A673 (cell line): ENCODE data around the gene RNFT2. TPM values are rescaled to one million over a fixed set of nuclear protein-coding genes. Genes with fewer than 3 reads are reported as not detected.

Experiments used
- BruUV-seq: library from RNA; stranded (reverse); fragments of 400-500 nt; replicated peaks from 2 replicates; lab custom pipeline; 2021; lab: Mats Ljungman, UMichigan
- CTCF ChIA-PET: fragments of 300-600 bp; sonication (Branson Sonifier 250); formaldehyde crosslinking; loops from one replicate; lab custom pipeline; 2022; ENCODE audit warnings: antibody characterized with exemption; lab: Charles Lee
- POLR2A ChIA-PET: fragments of 300-600 bp; sonication (Branson Sonifier 250); formaldehyde crosslinking; loops from one replicate; lab custom pipeline; 2022; ENCODE audit warnings: antibody characterized with exemption; ENCODE audit not compliant: low non-redundant PET; lab: Charles Lee
- DNase-seq: peaks from one replicate; pipeline ENCODE4 v3.0.0-alpha.2; 2015; ENCODE audit warnings: low spot score
- H3K27ac ChIP-seq: fragments of 200-600 bp; sonication (generic); 2 replicates; pipeline ENCODE4 v1.5.1; 2016; ENCODE audit warnings: mixed run types, low read depth, mild to moderate bottlenecking, mixed read lengths, antibody characterized with exemption, low read length; ENCODE audit not compliant: poor library complexity, severe bottlenecking
- H3K27me3 ChIP-seq: fragments of 200-600 bp; sonication (generic); replicated peaks from 2 replicates; pipeline ENCODE4 v1.6.1; 2017; ENCODE audit warnings: mixed run types, low read depth, mild to moderate bottlenecking, mixed read lengths, antibody characterized with exemption, low read length; ENCODE audit not compliant: insufficient read depth, poor library complexity
- H3K36me3 ChIP-seq: fragments of 200-600 bp; sonication (generic); 2 replicates; pipeline ENCODE4 v1.6.1; 2016; ENCODE audit warnings: mixed run types, mild to moderate bottlenecking, mixed read lengths, antibody characterized with exemption, low read length; ENCODE audit not compliant: insufficient read depth, poor library complexity, severe bottlenecking
- H3K4me1 ChIP-seq: fragments of 200-600 bp; sonication (generic); 2 replicates; pipeline ENCODE4 v1.6.1; 2017; ENCODE audit warnings: mixed run types, mild to moderate bottlenecking, mixed read lengths, antibody characterized with exemption, low read length; ENCODE audit not compliant: insufficient read depth, poor library complexity, severe bottlenecking
- H3K4me3 ChIP-seq: fragments of 200-600 bp; sonication (generic); 2 replicates; pipeline ENCODE4 v1.5.1; 2016; ENCODE audit warnings: low read depth, mixed run types, mild to moderate bottlenecking, mixed read lengths, low read length; ENCODE audit not compliant: poor library complexity, severe bottlenecking
- H3K9me3 ChIP-seq: fragments of 200-600 bp; sonication (generic); 2 replicates; pipeline ENCODE4 v1.6.1; 2016; ENCODE audit warnings: mixed run types, low read depth, mild to moderate bottlenecking, mixed read lengths, antibody characterized with exemption, low read length; ENCODE audit not compliant: poor library complexity, severe bottlenecking
- EZH2 ChIP-seq: fragments of 200-600 bp; sonication (generic); IDR thresholded peaks from 2 replicates; pipeline ENCODE4 v1.6.1; 2017; ENCODE audit warnings: borderline replicate concordance, low read depth, mild to moderate bottlenecking, mixed read lengths, antibody characterized with exemption, low read length; ENCODE audit not compliant: poor library complexity, severe bottlenecking
- intact Hi-C: fragments of 100-400 bp; cut with micrococcal nuclease; formaldehyde crosslinking; loops from one replicate; pipeline ENCODE4 v1.10.0; 2022; ENCODE audit not compliant: unreplicated experiment
- total RNA-seq: library from RNA; stranded (reverse); gene quantifications from 2 replicates; pipeline ENCODE4 v1.2.3, GENCODE V29; 2021
- TF ChIP-seq, protein P1 (sequence below): fragments of 300-800, 200-600 bp; sonication (generic); conservative IDR thresholded peaks from 2 replicates; pipeline ENCODE4 v1.5.1; 2017; ENCODE audit warnings: low read depth, mild to moderate bottlenecking, antibody characterized with exemption, low read length, moderate library complexity, mixed read lengths

RNFT2 gene
- total RNA-seq, 1 experiment from 2014 or later, result 36.4 TPM

DNA sequence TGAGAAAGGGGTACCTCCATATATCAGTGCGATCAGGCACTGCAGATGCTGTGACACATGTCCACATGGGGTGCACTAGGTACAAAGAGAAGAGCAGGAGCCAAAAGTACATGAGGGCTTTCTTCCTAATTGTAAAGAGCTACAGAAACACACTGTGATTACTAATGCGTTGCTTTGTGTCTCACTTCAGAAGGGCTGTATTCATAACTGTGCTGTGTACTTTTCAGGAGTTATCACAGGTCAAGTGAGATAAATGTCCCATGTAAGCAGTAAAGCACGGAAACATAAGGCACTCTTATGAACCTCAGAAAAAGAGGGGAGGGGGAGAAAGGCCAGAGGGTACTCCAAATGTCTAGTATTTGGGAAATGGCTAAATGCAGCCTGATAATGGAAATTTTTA is 10.9 kb upstream of the RNFT2 start:
- DNase-seq, result no peak
- POLR2A ChIA-PET, result no interaction called here

DNA sequence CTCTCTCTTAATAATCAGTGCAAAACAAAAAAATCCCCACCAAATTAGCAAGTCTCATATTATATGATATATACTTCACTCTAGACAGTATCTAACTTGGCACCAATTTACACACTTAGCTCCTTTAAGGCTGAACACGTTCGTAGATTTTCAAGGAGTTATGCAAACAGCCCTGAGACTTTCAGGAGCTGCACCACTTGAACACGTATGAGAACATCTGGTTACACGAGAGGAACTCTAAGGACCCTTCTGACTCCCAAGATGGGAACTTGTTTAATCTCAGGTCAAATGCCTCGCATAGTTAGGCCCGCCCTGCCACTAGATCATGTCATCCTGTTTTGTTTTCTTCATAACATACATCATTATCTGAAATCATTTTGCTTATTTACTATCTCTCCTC is 10.2 kb upstream of the RNFT2 start:
- DNase-seq, result no peak
- intact Hi-C loops, result no loop called here
- Histone ChIP-seq H3K27ac (no peak overlapping the region), H3K4me1 (no peaks in the 10 kb centered on the region), H3K27me3 (no peaks in the 10 kb centered on the region), H3K36me3 (no peaks in the 10 kb centered on the region), H3K9me3 (no peaks in the 10 kb centered on the region), H3K4me3 (no peak overlapping the region)
- TF ChIP-seq EZH2, result no peak
- TF ChIP-seq, protein P1, sequence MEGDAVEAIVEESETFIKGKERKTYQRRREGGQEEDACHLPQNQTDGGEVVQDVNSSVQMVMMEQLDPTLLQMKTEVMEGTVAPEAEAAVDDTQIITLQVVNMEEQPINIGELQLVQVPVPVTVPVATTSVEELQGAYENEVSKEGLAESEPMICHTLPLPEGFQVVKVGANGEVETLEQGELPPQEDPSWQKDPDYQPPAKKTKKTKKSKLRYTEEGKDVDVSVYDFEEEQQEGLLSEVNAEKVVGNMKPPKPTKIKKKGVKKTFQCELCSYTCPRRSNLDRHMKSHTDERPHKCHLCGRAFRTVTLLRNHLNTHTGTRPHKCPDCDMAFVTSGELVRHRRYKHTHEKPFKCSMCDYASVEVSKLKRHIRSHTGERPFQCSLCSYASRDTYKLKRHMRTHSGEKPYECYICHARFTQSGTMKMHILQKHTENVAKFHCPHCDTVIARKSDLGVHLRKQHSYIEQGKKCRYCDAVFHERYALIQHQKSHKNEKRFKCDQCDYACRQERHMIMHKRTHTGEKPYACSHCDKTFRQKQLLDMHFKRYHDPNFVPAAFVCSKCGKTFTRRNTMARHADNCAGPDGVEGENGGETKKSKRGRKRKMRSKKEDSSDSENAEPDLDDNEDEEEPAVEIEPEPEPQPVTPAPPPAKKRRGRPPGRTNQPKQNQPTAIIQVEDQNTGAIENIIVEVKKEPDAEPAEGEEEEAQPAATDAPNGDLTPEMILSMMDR, result no peak
- POLR2A ChIA-PET, result no interaction called here
- CTCF ChIA-PET, result no interaction called here
- BruUV-seq, result no TSS peak

More for the DNA sequence above, 10.9 kb upstream of the RNFT2 start:
- Histone ChIP-seq H3K4me1 (no peaks in the 10 kb centered on the region), H3K9me3 (no peaks in the 10 kb centered on the region), H3K4me3 (no peak overlapping the region), H3K27me3 (no peaks in the 10 kb centered on the region), H3K36me3 (no peaks in the 10 kb centered on the region), H3K27ac (no peak overlapping the region)
- intact Hi-C loops, result no loop called here
- BruUV-seq, result no TSS peak
- TF ChIP-seq EZH2, result no peak
- TF ChIP-seq, protein P1, result no peak
- CTCF ChIA-PET, result no interaction called here

DNA sequence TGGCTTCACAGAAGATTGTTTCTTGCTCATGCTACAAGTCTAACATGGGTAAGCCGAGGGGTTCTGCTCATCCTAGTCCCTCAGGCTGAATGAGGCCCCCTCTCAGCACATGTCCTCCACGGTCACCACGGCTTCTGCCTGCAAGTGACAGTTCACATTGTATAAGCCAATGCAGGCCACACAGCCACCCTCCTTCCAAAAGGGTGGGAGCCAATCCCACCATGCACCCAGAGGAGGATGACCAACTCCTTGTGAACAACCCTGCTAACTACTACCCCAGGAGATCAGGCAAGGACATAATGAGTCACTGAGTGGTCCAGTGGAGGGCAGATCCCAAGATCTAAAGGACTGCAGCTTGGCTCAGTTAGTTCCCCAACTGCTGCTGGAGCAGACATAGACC is 6.3 kb upstream of the RNFT2 start:
- no peak for DNase-seq
- H3K36me3 ChIP-seq, result no peaks in the 10 kb centered on the region
- CTCF ChIA-PET, result no interaction called here
- H3K4me3 ChIP-seq, result no peak overlapping the region
- POLR2A ChIA-PET, result no interaction called here
- no peak for TF ChIP-seq EZH2
- TF ChIP-seq, protein P1, result no peak
- no peaks in the 10 kb centered on the region for H3K27me3 ChIP-seq
- no peaks in the 10 kb centered on the region for H3K9me3 ChIP-seq
- H3K4me1 ChIP-seq, result peaks cover 7% of the 10 kb centered on the region
- intact Hi-C loops, result no loop called here
- no TSS peak for BruUV-seq
- H3K27ac ChIP-seq, result no peak overlapping the region
